Spleen (tissue), 11 donors: ENCODE results near the gene RAPGEF6. TPM values are rescaled to one million over a fixed set of nuclear protein-coding genes. Genes with fewer than 3 reads are reported as not detected.

Experiments
- DNase-seq: peaks from one replicate; pipeline ENCODE4 v3.0.0-alpha.2; 2020
- H3K27ac ChIP-seq, 8 donors: fragments of 200-600 bp; sonication (generic) in 7 of 8; 1 replicate in 4 of 8; 2 replicates in 4 of 8; pipeline versions ENCODE4 v1.5.0 to v1.8.0; 2016 to 2021; ENCODE audit warnings: inconsistent platforms in 4 of 8, mild to moderate bottlenecking in 4 of 8, moderate library complexity in 1 of 8
- H3K27me3 ChIP-seq, 7 donors: fragments of 200-600 bp; sonication (generic) in 6 of 7; replicated peaks in 1 of 7; 1 replicate in 4 of 7; 2 replicates in 3 of 7; pipeline versions ENCODE4 v1.5.0 to v1.8.0; 2016 to 2021; ENCODE audit warnings: inconsistent platforms in 3 of 7, mild to moderate bottlenecking in 1 of 7
- H3K36me3 ChIP-seq, 6 donors: fragments of 200-600 bp; sonication (generic) in 5 of 6; 1 replicate in 4 of 6; 2 replicates in 2 of 6; pipeline versions ENCODE4 v1.5.0 to v1.8.0; 2016 to 2021; ENCODE audit warnings: inconsistent platforms in 2 of 6
- H3K4me1 ChIP-seq, 6 donors: fragments of 200-600 bp; sonication (generic) in 5 of 6; 1 replicate in 3 of 6; 2 replicates in 3 of 6; pipeline versions ENCODE4 v1.5.0 to v1.8.0; 2016 to 2021; ENCODE audit warnings: inconsistent platforms in 3 of 6
- H3K4me3 ChIP-seq, 8 donors: fragments of 200-600 bp; sonication (generic) in 7 of 8; 1 replicate in 4 of 8; 2 replicates in 4 of 8; pipeline versions ENCODE4 v1.5.0 to v1.8.0; 2016 to 2021; ENCODE audit warnings: inconsistent platforms in 4 of 8, mild to moderate bottlenecking in 4 of 8, moderate library complexity in 2 of 8
- H3K9me3 ChIP-seq, 8 donors: fragments of 200-600 bp; sonication (generic) in 7 of 8; 1 replicate in 4 of 8; 2 replicates in 4 of 8; pipeline versions ENCODE4 v1.5.0 to v1.8.0; 2016 to 2021; ENCODE audit warnings: inconsistent platforms in 4 of 8
- CTCF ChIP-seq, 11 experiments: fragments of 200-600 bp in 7 of 11; fragments of 450-650 bp in 4 of 11; sonication (generic) in 4 of 11; IDR thresholded peaks in 8 of 11; conservative IDR thresholded peaks in 3 of 11; 1 replicate in 7 of 11; 2 replicates in 4 of 11; pipeline versions ENCODE4 v1.4.0 to v1.8.0; 2016 to 2021; ENCODE audit warnings: antibody characterized with exemption in 11 of 11, inconsistent platforms in 4 of 11, mild to moderate bottlenecking in 1 of 11
- POLR2A ChIP-seq, 3 donors: fragments of 450-650 bp; IDR thresholded peaks; one replicate each; pipeline ENCODE4 v1.5.1; 2017; ENCODE audit warnings: antibody characterized with exemption in 3 of 3, mild to moderate bottlenecking in 1 of 3
- POLR2AphosphoS5 ChIP-seq, 3 donors: sonication (generic); formaldehyde crosslinking; IDR thresholded peaks; one replicate each; pipeline ENCODE4 v1.5.1; 2017; ENCODE audit warnings: antibody characterized with exemption in 3 of 3
- WGBS, 5 donors: extraction: QIAGEN DNeasy Blood & Tissue Kit in 3 of 5; methylation state at CpG; one replicate each; pipeline versions ENCODE4 v1.1.5 to v1.1.7; 2013 to 2018; 5-methylcytosine and 5-hydroxymethylcytosine counted together
- intact Hi-C: fragments of 100-400 bp; cut with DNase I; formaldehyde crosslinking; loops from one replicate; pipeline ENCODE4 v1.15.0; 2023; ENCODE audit warnings: low total_unique reads
- polyA plus RNA-seq, 3 donors: library from polyadenylated mRNA; stranded (reverse); fragments of 200-250 nt; gene quantifications; one replicate each; pipeline ENCODE4 v1.2.1, GENCODE V29; 2013
- total RNA-seq, 7 donors: library from RNA; depleted of rRNA in 3 of 7; stranded (reverse); fragments of >200 nt in 3 of 7; fragmentation: NEBNext Ultra II Directional in 4 of 7; extraction: Animal tissue kit (Norgen Biotek cat#: 25700) in 4 of 7; gene quantifications; one replicate each; pipeline versions ENCODE4 v1.1.0 to v1.2.1, GENCODE V29; 2016 to 2021
- donor health status: healthy with polysubstance abuse.
- donor health status: DM: no; HTN: no; CAD: no; lungs with moderate emphysema.
- donor health status: DM: no; HTN: no; CAD: no.
- donor health status: Bipolar disorder and iron deficiency.
- donor health status: healthy.
- donor health status: DM: no; HTN: no; CAD: no.
- donor health status: DM: yes; HTN: yes; CAD: no.

The RAPGEF6 gene
- total and polyA plus RNA-seq, 10 donors, result 3.8 to 56.4 (median 43.2) TPM

- no peak for DNase-seq
- H3K36me3 ChIP-seq, result peaks cover 0 to 13% (median 0%) of the 10 kb centered on the region in 6 donors
- H3K27ac ChIP-seq, result peak overlapping the region in 4 of 8 donors; percentile 7 to 39 (median 29)
- H3K4me1 ChIP-seq, result peaks cover 4 to 35% (median 23%) of the 10 kb centered on the region in 6 donors
- no peaks in the 10 kb centered on the region for H3K9me3 ChIP-seq
- intact Hi-C loops, result loop anchor here (5.0 kb wide), 1 partner anchor 423 kb away; the partner anchor contains the start of gene ACSL6
- H3K4me3 ChIP-seq, result no peak overlapping the region
- no peaks in the 10 kb centered on the region for H3K27me3 ChIP-seq
- no peak for TF ChIP-seq POLR2A (IDR thresholded peaks at IDR 0.05)
- TF ChIP-seq CTCF (IDR thresholded peaks at IDR 0.05 in 8 of 11, conservative IDR thresholded peaks at IDR 0.05 in 3 of 11), result peak; percentile 47 to 87 (median 74)
- TF ChIP-seq POLR2AphosphoS5 (IDR thresholded peaks at IDR 0.05), result peak in 2 of 3 donors; percentile 48 to 52
- 67 to 76% (median 69%) methylated on average over 5 of the region's 5 CpGs for WGBS, 5 donors
Observed at GRCh38 chr5:131589510-131590348, 45.3 kb downstream of the RAPGEF6 start.

GRCh38 chr5:131587541-131587940, 47.5 kb downstream of the RAPGEF6 start:
- no peaks in the 10 kb centered on the region for H3K27me3 ChIP-seq
- peaks cover 0 to 30% (median 9%) of the 10 kb centered on the region in 6 donors for H3K4me1 ChIP-seq
- H3K27ac ChIP-seq, result no peak overlapping the region
- H3K9me3 ChIP-seq, result no peaks in the 10 kb centered on the region
- WGBS, 5 donors, result 70 to 84% (median 79%) methylated on average over 2 of the region's 2 CpGs
- intact Hi-C loops, result loop anchor here (5.0 kb wide), 1 partner anchor 425 kb away; the partner anchor contains the start of gene ACSL6
- H3K36me3 ChIP-seq, result peaks cover 0 to 8% (median 0%) of the 10 kb centered on the region in 6 donors
- no peak for DNase-seq
- H3K4me3 ChIP-seq, result no peak overlapping the region
- TF ChIP-seq POLR2AphosphoS5 (IDR thresholded peaks at IDR 0.05) (no peak), CTCF (IDR thresholded peaks at IDR 0.05 in 8 of 11, conservative IDR thresholded peaks at IDR 0.05 in 3 of 11) (no peak), POLR2A (IDR thresholded peaks at IDR 0.05) (no peak)

DNA sequence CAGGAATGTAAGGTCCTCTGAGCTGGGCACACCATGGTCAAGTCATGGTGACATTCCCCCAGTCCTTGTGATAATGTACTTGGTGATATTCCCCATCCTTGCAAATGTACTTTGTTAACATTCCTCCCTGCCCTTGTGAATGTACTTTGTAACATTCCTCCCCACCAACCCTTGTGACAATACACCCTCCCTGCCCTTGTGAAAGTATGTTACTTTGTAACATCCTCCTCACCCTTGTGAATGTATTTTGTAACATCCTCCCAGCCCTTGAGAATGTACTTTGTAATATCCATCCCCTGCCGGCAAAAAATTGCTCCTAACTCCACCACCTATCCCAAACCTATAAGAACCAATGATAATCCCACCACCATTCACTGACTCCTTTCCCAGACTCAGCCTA, 53.3 kb downstream of the RAPGEF6 start:
- Histone ChIP-seq H3K27ac (peak overlapping the region in 3 of 8 donors; percentile 36 to 66 (median 41)), H3K27me3 (no peaks in the 10 kb centered on the region), H3K9me3 (no peaks in the 10 kb centered on the region), H3K4me3 (no peak overlapping the region), H3K4me1 (peaks cover 0 to 35% (median 0%) of the 10 kb centered on the region in 6 donors), H3K36me3 (peaks cover 0 to 22% (median 0%) of the 10 kb centered on the region in 6 donors)
- TF ChIP-seq CTCF (IDR thresholded peaks at IDR 0.05 in 8 of 11, conservative IDR thresholded peaks at IDR 0.05 in 3 of 11), result no peak
- intact Hi-C loops, result no loop called here
- no peak for DNase-seq
- WGBS, 5 donors, result 63 to 91% (median 86%) methylated on average over 1 of the region's 1 CpG
